Activated CD4-positive, alpha-beta T cell treated with anti-CD3 and anti-CD28 coated beads for 4 hours (primary cell): Measurements from ENCODE around the gene TMUB1.

Experiments
- DNase-seq, 2 donors: peaks; one replicate each; pipeline ENCODE4 v3.0.0-alpha.2; 2020

The TMUB1 gene

GRCh38 chr7:151082141-151083070, 887 bp downstream of the TMUB1 start:
- DNase-seq, result no peak

GRCh38 chr7:151081170-151082101, 1.9 kb downstream of the TMUB1 start:
- DNase-seq, result no peak

GRCh38 chr7:151080522-151081169, 2.6 kb downstream of the TMUB1 start, which contains the start of gene FASTK:
Gene FASTK, minus strand, starts transcription at chr7:151080809. Its CDS starts 43 bp downstream, at chr7:151080766.
- DNase-seq, result peak; percentile 79 to 87

- no peak for DNase-seq
Measured at GRCh38 chr7:151080067-151080521, 3.2 kb downstream of the TMUB1 start.

- DNase-seq, result no peak
Measured at GRCh38 chr7:151079199-151079910, 3.9 kb downstream of the TMUB1 start.

GRCh38 chr7:151078233-151079040, 4.9 kb downstream of the TMUB1 start:
- DNase-seq, result no peak

GRCh38 chr7:151077705-151078232, 5.5 kb downstream of the TMUB1 start:
- DNase-seq, result no peak

GRCh38 chr7:151076863-151077704, 6.2 kb downstream of the TMUB1 start:
- DNase-seq, result no peak

- DNase-seq, result no peak
Measured at GRCh38 chr7:151075978-151076426, 7.3 kb downstream of the TMUB1 start.

- no peak for DNase-seq
Measured at GRCh38 chr7:151075662-151075971, 7.7 kb downstream of the TMUB1 start.

- DNase-seq, result no peak
Measured at GRCh38 chr7:151074817-151075661, 8.3 kb downstream of the TMUB1 start.

- DNase-seq, result no peak
Measured at GRCh38 chr7:151073990-151074389, 9.3 kb downstream of the TMUB1 start.

GRCh38 chr7:151071032-151071866, 12.0 kb downstream of the TMUB1 start:
- DNase-seq, result no peak

GRCh38 chr7:151070574-151070960, 12.7 kb downstream of the TMUB1 start:
- DNase-seq, result no peak

- no peak for DNase-seq
Measured at GRCh38 chr7:151069841-151070573, 13.3 kb downstream of the TMUB1 start.

GRCh38 chr7:151068069-151068773, 15.1 kb downstream of the TMUB1 start:
- DNase-seq, result no peak
